Stimulated activated CD4-positive, alpha-beta T cell treated with anti-CD3 and anti-CD28 coated beads, Interleukin-2, amount 100 ng/mL, for 4 hours (primary cell): ENCODE data around the gene CNTLN.
"Not testable (repeated sequence)": the region's sequence is repeated elsewhere in the genome, so short reads cannot be mapped to it uniquely, and the experiment has no call there.

Experiments
- DNase-seq: peaks from one replicate; pipeline ENCODE4 v3.0.0-alpha.2; 2020; ENCODE audit warnings: low read depth

The CNTLN gene

GRCh38 chr9:17171309-17172094 is 36.7 kb downstream of the CNTLN start:
- no peak for DNase-seq

GRCh38 chr9:17177496-17177895 is 42.7 kb downstream of the CNTLN start:
- not testable (repeated sequence) for DNase-seq

- DNase-seq, result no peak
These were observed 50.7 kb downstream of the CNTLN start for GRCh38 chr9:17185481-17186029.

- DNase-seq, result no peak
These were observed 56.2 kb downstream of the CNTLN start for GRCh38 chr9:17191082-17191481.

GRCh38 chr9:17204611-17205152 is 69.8 kb downstream of the CNTLN start:
- no peak for DNase-seq

- DNase-seq, result no peak
These were observed 81.2 kb downstream of the CNTLN start for GRCh38 chr9:17216011-17216410.

- no peak for DNase-seq
These were observed 81.8 kb downstream of the CNTLN start for GRCh38 chr9:17216646-17217045.

- no peak for DNase-seq
These were observed 82.4 kb downstream of the CNTLN start for GRCh38 chr9:17217272-17217671.

- DNase-seq, result no peak
These were observed 84.4 kb downstream of the CNTLN start for GRCh38 chr9:17219261-17219660.

- no peak for DNase-seq
These were observed 88.1 kb downstream of the CNTLN start for GRCh38 chr9:17222932-17223331.

- DNase-seq, result no peak
These were observed 90.6 kb downstream of the CNTLN start for GRCh38 chr9:17225407-17225806.

- DNase-seq, result no peak
These were observed 95.2 kb downstream of the CNTLN start for GRCh38 chr9:17229945-17230560.

- no peak for DNase-seq
These were observed 95.8 kb downstream of the CNTLN start for GRCh38 chr9:17230646-17231045.

GRCh38 chr9:17236147-17236546 is 101.3 kb downstream of the CNTLN start:
- DNase-seq, result no peak

- DNase-seq, result no peak
These were observed 111.9 kb downstream of the CNTLN start for GRCh38 chr9:17246770-17247169.

GRCh38 chr9:17251100-17251499 is 116.3 kb downstream of the CNTLN start:
- DNase-seq, result no peak

- not testable (repeated sequence) for DNase-seq
These were observed 133.8 kb downstream of the CNTLN start for GRCh38 chr9:17268531-17269188.

GRCh38 chr9:17269799-17270198 is 135.0 kb downstream of the CNTLN start:
- no peak for DNase-seq

- no peak for DNase-seq
These were observed 137.7 kb downstream of the CNTLN start for GRCh38 chr9:17272536-17272935.

- DNase-seq, result no peak
These were observed 145.6 kb downstream of the CNTLN start for GRCh38 chr9:17280350-17281012.

- not testable (repeated sequence) for DNase-seq
These were observed 155.8 kb downstream of the CNTLN start for GRCh38 chr9:17290673-17291072.

- no peak for DNase-seq
These were observed 156.9 kb downstream of the CNTLN start for GRCh38 chr9:17291766-17292165.
